ENCODE results near the gene KRT9. TPM values are rescaled to one million over a fixed set of nuclear protein-coding genes. Genes with fewer than 3 reads are reported as not detected.

The KRT9 gene
- total RNA-seq, 1 experiment from 2014 or later, result not detected

DNA sequence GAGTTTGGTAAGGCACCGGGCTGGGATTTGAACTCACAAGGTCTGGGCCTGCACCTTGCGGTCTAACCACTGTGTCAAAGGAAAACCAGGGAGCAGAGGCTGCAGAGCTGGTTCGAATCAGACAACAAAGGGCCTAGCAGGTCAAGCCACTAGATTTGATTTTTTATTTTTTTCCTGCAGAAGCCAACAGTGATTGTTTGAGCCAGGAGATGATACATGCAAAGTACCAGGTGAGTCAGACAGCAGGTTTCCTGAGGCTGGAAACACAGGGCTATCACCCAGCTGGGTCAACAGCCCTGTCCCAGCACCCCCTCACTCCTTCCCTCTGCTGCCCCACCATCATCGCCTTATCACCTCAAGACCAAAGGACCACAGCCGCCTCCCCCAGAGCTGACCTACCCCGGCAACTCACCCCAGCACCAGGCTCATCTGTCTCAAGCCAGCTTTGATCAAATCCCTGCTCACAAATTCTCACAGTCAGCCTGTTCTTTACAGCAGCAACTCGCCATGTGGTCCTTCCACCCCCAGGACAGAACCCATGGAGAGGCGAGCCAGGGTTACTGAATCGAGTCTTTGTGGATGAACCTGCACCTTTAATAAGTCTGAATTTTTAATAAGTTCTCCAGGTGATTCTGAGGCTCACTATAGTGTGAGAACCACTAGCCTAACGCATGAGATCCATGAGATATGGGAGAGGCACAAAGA lies 30.8 kb downstream of the KRT9 start:
- no peak for DNase-seq (ENCODE audit: low read depth, low spot score)
- in situ Hi-C loops (cut with HindIII; ENCODE audit: low pct_unique_long_range_greater_than_20kb, low sequenced_read_pairs), result no loop called here

DNA sequence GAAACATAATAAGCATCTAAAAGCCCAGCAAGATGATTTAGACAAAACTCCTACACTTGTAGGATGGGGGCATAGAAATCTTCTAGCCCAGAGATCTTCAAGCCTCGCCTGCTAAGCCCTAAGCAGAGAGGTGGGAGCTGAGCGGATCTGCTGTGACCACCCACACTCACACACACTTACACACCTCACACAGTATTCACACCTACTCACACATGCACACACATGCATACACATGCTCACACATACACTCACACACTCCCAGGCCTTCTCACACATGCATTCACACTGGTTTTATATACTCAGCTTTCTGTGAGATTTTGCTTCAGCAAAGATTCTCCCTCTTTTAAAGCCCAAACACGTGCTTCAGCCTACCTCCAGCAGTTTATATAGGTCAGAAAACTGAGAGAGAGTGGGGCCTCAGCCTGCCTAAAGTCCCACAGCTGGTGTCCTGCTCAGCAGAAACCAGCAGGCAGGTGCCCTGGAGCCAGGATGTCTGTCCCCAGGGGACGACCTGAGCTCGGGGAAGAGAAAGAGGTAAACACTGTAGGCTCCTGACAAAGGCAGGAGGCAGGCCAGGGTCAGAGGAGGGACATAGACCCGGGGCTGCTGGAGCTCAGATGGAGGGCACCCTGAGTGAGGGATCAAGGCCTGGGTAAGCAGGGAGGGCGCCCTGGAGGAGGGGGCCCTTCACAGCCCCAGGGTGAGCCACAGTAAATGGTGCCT lies 31.7 kb downstream of the KRT9 start:
- in situ Hi-C loops (cut with HindIII; ENCODE audit: low pct_unique_long_range_greater_than_20kb, low sequenced_read_pairs), result no loop called here
- no peak for DNase-seq (ENCODE audit: low read depth, low spot score)

DNA sequence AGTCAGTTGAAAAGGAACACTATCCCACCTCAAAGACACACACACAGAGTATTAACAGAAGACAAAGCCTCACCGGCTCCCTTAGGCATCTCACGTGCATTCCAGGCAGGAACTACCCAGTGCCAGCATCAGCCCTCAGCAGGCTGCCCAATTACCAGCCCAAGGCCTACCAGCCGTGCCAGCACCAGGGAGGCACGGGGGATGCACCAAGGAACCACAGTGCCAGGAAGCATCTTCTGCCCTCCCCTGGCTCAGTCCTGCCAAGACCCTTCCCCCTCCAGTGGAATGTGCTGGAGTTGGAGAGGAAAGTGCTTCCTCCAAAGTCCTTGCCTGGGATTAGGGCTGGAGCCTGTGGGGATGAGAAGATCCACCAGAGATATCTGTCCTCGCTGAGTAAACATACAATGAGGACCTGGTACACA lies 32.8 kb downstream of the KRT9 start:
- peak; percentile 30 for DNase-seq (ENCODE audit: low read depth, low spot score)
- in situ Hi-C loops (cut with HindIII; ENCODE audit: low pct_unique_long_range_greater_than_20kb, low sequenced_read_pairs), result no loop called here

DNA sequence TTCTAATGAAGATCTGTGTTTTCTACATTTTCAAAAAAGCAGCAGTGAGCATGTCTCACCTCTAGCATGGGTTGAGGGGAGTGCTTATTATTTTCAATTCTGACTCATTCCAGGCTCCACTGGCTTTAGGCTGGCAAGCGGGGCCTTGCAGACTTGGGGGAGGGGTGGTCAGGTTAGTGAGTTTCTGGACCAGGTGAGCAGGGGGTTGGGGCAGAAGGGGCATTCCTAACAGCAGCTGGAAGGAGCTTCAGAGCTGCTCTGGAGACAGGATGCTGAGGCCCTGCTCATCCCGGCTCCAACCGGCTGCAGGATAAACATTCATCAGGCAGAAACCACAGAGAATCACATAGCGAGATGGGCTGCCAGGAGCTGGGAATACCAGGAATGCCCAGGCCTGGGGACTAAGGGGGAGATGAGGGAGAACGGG lies 33.3 kb downstream of the KRT9 start:
- in situ Hi-C loops (cut with HindIII; ENCODE audit: low pct_unique_long_range_greater_than_20kb, low sequenced_read_pairs), result no loop called here
- DNase-seq (ENCODE audit: low read depth, low spot score), result no peak

DNA sequence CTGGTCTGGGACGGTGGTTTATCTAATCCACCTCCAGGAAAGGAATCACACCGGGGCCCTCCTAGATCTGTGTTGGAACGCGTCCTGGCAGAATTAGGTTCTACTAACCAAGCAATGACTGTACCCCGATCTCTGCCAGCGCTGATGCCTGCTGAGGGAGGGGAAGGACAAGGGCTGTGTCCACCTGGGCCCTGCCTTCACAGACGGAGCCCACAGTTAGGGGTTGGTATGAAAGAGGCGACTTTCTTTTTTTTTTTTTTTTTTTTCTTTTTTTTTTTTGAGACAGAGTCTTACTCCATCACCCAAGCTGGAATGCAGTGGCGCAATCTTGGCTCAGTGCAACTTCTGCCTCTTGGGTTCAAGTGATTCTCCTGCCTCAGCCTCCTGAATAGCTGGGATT lies 33.9 kb downstream of the KRT9 start:
- in situ Hi-C loops (cut with HindIII; ENCODE audit: low pct_unique_long_range_greater_than_20kb, low sequenced_read_pairs), result no loop called here
- no peak for DNase-seq (ENCODE audit: low read depth, low spot score)

DNA sequence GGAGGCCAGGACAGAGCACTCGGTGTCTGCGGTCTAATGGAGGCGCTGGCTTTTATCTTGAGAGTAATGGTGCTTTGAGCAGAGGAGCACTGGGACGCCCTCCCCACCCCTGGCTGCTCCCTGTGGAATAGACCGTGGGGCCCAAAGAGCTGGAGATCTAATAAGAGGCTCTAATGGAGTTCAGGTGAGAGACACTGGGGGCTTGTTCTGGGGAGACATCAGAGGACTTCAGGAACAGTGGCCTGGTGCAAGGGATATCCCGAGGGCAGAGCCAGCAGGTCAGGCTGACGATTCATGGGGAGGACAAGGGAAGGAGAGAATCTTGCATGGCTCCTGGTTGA lies 34.3 kb downstream of the KRT9 start:
- in situ Hi-C loops (cut with HindIII; ENCODE audit: low pct_unique_long_range_greater_than_20kb, low sequenced_read_pairs), result no loop called here
- DNase-seq (ENCODE audit: low read depth, low spot score), result no peak

DNA sequence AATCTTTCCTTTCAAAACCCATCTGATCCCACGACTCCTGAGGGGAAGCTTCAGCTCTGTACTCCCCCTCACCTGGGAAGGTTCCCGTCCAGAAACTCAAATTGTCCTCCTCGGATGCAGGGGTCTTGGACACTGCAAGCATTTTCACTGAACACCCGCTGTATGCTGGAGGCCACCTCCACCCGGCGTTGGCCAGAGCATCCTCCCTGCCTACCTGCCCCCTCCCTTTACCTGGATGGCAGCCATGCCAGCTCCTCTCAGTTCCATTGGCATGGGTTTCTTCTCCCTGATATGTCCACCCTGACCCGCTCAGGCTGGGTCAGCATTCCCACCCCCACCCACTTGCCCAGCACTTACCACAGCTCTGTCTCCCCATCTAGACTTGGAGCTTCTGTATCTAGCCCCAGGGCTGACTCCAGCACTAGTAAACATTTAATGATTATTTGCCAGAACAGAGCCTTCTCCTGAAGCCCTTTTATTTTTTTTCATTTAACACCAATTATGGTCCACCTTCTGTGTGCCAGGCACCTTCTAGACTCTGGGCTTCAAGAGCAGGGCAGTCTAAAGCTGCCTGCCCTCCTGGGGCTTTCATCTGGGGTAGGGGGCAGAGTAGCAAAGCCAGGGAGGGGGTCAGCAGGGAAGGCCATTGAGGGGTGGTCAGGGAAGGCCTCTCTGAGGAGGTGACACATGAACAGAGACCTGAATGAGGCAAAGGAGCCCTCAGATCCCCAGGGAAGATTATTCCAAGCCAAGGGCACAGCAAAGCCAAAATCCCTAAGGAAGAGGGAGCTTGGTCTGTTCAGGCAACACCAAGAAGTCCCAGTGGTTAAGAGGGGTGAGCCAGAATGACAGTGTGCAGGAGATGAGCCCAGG lies 34.9 kb downstream of the KRT9 start:
- DNase-seq (ENCODE audit: low read depth, low spot score), result no peak
- in situ Hi-C loops (cut with HindIII; ENCODE audit: low pct_unique_long_range_greater_than_20kb, low sequenced_read_pairs), result no loop called here

DNA sequence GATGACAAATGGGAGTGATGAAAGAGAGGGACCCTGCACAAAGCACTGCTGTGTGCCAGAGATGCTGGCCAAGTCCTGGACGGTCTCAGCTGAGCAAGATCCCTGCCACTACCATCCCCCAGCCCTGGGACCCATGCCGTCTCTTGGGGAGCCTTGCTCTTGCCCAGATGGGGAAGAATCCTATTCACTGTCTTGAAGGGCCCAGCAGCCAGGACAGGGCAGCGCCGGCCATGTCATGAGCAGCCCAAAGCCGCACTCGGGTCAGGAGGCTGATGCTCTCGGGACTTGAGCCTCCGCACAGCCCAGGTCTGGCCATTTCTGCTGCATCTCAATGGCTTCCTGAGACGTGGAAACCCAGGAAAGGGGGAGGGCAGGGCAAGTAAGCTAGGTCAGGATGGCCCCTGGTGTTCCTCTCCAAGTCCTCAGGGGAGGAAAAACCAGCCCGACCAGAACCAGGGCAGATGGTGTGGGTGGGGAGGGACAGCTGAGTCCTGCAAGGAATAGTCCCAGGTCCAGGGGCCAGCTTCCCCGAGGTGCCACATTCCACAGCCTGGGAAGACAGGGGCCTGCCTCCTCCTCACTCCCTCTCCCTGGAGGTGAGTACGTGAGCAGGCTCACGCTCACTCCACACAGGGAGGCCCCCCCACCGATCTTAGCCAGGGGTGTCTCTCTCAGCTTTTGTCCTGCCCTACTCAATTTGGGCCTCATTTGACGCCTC lies 35.9 kb downstream of the KRT9 start:
- in situ Hi-C loops (cut with HindIII; ENCODE audit: low pct_unique_long_range_greater_than_20kb, low sequenced_read_pairs), result no loop called here

DNA sequence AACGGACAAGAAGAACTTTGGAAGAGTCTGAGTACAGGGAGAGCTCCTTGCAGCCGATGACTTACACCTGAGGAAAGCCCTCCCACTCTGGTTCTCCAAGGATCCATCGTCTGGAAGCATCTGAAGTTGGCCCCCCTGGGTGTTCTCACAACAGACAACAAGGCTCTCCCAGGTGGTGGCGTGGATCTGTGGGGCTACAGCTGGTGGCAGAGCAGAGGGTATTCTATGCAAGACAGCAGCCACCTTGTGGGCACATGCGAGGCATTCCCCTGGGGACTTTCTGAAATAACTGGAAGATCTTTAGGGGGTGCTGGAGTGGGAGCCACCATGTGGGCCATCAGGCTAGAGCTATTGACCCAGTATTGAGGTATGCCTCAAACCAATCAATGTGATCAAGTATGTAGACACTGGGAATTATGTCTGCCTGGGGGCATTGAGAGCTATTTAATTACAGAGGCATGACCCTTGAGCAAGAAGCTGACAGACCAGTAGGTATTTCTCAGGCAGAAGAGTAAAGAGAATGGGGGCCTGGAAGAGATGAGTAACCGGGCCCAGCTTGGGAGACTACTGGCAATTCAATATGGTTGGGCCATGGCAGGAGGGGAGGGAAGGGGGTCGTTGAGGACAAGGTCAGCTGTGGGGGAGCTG lies 36.8 kb downstream of the KRT9 start:
- DNase-seq (ENCODE audit: low read depth, low spot score), result no peak
- in situ Hi-C loops (cut with HindIII; ENCODE audit: low pct_unique_long_range_greater_than_20kb, low sequenced_read_pairs), result no loop called here

More for the DNA sequence above, 35.9 kb downstream of the KRT9 start:
- no peak for DNase-seq (ENCODE audit: low read depth, low spot score)

DNA sequence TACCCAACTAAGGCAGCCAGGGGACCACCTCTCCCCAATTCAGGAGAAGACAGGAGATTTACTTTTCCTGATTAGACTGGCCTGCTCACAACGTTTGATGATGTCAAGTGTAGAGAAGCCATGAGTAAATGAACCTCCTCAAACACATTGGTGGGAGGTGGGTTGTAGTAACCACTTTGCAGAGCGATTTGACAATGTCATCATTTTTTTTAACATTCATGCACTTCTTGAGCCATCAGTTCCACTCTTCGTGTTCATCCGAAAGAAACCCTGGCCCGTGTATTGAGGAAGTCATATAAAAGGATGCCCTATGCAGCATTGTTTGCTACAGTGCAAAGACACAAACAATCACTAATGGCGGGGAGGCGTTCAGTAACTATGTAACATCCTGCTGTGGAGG lies 38.2 kb downstream of the KRT9 start:
- in situ Hi-C loops (cut with HindIII; ENCODE audit: low pct_unique_long_range_greater_than_20kb, low sequenced_read_pairs), result no loop called here
- no peak for DNase-seq (ENCODE audit: low read depth, low spot score)

DNA sequence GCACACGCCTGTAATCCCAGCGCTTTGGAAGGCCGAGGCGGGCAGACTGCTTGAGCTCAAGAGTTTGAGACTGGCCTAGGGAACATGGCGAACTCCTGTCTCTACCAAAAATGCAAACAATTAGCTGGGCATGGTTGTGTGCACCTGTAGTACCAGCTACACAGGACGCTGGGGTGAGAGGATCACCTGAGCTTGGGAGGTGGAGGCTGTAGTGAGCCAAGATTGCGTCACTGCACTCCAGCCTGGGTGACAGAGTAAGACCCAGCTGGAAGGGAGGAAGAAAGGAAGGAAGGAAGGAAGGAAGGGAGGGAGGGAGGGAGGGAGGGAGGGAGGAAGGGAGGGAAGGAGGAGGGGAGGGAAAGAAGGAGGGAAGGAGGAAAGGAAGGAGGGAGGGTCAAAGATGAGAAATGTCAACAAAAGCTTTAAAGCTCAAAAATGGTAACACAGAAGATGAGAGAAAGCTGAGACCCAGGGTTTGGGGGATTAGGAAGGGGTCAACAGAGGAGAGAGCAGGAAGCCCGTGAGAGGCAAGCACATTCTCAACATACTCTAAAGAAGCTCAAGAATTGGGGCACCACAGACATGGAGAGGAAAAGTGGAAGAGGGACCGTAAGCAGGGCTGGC lies 38.8 kb downstream of the KRT9 start:
- no peak for DNase-seq (ENCODE audit: low read depth, low spot score)
- in situ Hi-C loops (cut with HindIII; ENCODE audit: low pct_unique_long_range_greater_than_20kb, low sequenced_read_pairs), result no loop called here

DNA sequence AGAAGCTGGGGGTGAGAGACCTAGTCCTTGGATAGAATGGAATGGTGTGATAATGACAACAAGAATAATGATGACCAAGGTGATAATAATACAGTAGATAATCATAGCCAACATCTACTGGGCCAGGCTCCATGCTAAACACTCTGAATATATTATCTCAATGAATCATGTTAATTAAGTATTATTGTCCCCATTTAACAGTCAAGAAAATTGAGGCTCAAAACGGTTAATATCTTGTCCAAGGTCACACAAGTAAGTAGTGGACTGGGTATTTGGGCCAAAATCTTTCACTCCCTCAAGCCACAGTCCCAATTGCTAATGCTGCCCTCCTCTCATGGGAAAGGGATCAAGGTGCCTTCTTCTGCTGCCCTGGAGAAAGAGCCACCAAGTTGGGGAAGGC lies 39.9 kb downstream of the KRT9 start:
- in situ Hi-C loops (cut with HindIII; ENCODE audit: low pct_unique_long_range_greater_than_20kb, low sequenced_read_pairs), result no loop called here
- DNase-seq (ENCODE audit: low read depth, low spot score), result no peak

DNA sequence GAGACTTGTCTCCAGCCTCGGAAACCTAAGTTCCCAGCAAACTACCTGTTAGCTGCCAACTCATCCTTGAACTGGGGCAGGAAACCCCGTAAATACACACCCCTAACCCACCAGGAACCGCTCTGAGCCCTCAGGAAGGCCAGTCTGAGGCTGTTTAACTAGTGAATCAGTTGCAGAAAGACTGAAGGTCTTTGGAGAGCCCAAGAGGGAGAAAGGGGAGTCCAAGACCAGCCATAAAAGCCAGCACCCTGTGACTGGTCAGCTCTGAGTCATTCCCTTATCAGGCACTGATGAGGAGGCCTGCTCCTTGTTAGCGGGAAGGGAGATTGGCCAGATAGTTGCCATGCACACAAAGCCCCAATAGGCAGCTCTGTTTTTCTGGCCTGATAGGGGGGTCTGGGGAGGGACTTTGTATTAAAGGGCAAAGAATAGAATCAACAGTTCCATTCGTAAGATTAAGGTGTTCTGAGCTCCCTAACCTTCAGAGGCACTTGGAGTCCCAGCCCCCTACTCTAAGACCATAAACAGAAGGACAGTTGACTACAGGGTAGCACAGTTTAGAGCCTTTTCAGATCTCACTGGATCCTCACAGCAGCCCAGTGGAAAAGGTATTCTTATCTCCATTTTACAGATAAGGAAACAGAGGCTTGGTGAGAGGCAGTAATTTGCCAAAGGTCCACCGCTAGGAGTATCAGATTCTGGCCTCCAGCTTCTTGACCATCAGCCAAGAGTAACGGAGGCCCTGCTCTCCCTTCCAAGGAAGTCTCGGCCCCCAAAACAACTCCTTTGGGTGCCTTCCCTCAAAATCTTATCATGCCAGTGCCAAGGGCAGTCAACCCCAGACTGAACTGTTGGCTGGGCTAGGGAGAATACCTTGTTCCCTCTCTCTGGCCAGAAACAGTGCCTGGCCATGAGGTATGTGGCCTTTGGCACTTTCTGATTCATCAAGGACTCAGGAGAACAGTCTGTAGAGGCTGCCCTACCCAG lies 41.5 kb downstream of the KRT9 start:
- peak; percentile 14 for DNase-seq (ENCODE audit: low read depth, low spot score)
- in situ Hi-C loops (cut with HindIII; ENCODE audit: low pct_unique_long_range_greater_than_20kb, low sequenced_read_pairs), result no loop called here

DNA sequence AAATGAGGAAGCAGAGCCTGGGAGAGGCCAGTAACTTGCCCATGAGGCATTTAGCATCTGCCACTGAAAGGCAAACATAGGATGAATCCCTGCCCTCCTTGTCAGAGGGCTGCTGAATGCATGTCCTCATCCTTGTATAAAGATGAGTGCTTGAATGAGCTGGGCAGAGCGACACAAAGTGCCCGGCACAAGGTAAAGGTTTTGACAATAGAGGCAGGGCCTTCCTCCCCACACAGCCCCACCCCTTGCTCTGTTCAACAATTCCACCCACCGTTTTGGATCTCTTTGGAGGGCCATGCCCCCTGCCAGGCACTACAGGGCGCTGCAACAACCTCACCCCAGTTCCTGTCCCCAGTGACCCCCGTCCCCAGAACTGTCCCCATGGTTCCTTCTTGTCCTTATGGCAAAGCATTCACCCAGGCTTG lies 42.4 kb downstream of the KRT9 start:
- in situ Hi-C loops (cut with HindIII; ENCODE audit: low pct_unique_long_range_greater_than_20kb, low sequenced_read_pairs), result no loop called here
- no peak for DNase-seq (ENCODE audit: low read depth, low spot score)

DNA sequence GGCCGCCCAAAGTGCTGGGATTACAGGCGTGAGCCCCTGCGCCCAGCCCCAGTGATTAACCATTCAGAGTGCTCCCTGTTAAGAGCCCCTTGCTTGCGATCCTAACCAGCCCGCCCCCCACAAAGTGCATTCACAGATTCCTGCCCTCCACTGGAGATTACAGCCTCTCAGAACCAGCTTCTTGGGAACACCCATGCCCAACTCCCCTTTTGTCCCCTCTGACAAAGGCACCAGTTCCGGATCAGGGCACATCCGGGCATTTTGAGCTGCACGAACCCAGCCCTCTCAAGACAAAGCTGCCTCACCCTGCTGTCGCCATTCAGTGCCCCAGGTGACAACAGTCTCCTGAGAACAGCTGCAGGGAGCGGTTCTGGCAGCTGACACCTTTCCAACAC lies 42.9 kb downstream of the KRT9 start:
- in situ Hi-C loops (cut with HindIII; ENCODE audit: low pct_unique_long_range_greater_than_20kb, low sequenced_read_pairs), result no loop called here
- no peak for DNase-seq (ENCODE audit: low read depth, low spot score)
